K562 (cell line): Measurements from ENCODE around the gene EML5. TPM values are rescaled to one million over a fixed set of nuclear protein-coding genes. Genes with fewer than 3 reads are reported as not detected.

Experiments used
- ARHGAP35 ChIP-seq: fragments of 450-650 bp; IDR thresholded peaks from 2 replicates; pipeline ENCODE4 v1.6.1; 2018; ENCODE audit not compliant: partially characterized antibody
- CTBP1 ChIP-seq: fragments of 450-650 bp; IDR thresholded peaks from 2 replicates; pipeline ENCODE4 v1.6.1; 2016; ENCODE audit warnings: borderline replicate concordance
- ETV5 ChIP-seq: sonication (generic); formaldehyde crosslinking; IDR thresholded peaks from 2 replicates; pipeline ENCODE4 v1.4.0; 2020; ENCODE audit warnings: low read depth, mild to moderate bottlenecking, missing genetic modification reagents
- FOXJ3 ChIP-seq: sonication (generic); formaldehyde crosslinking; IDR thresholded peaks from 2 replicates; pipeline ENCODE4 v1.4.0; 2020; ENCODE audit warnings: mild to moderate bottlenecking, missing genetic modification reagents
- FUS ChIP-seq: fragments of 200-400 bp; formaldehyde crosslinking; optimal IDR thresholded peaks from 2 replicates; pipeline ENCODE3; 2017; ENCODE audit warnings: low read depth, low read length
- HNRNPH1 ChIP-seq: fragments of 200-400 bp; formaldehyde crosslinking; optimal IDR thresholded peaks from 2 replicates; pipeline ENCODE3; 2017; ENCODE audit warnings: low read depth, mild to moderate bottlenecking, low read length, moderate library complexity
- HNRNPLL ChIP-seq: fragments of 200-400 bp; formaldehyde crosslinking; IDR thresholded peaks from 2 replicates; pipeline ENCODE4 v1.6.1; 2017; ENCODE audit warnings: low read length, low read depth, mild to moderate bottlenecking; ENCODE audit not compliant: poor library complexity, severe bottlenecking
- LEF1 ChIP-seq: fragments of 450-650 bp; IDR thresholded peaks from 2 replicates; pipeline ENCODE4 v1.6.1; 2016; ENCODE audit warnings: mild to moderate bottlenecking
- MYC ChIP-seq, 2 experiments: fragments of 250-450 bp in 1 of 2; sonication (Bioruptor Pico) in 1 of 2; IDR thresholded peaks; 2 replicates each; pipeline versions ENCODE4 v1.5.1 to v1.6.1; 2012 to 2021; ENCODE audit warnings: low read depth in 2 of 2, borderline replicate concordance in 1 of 2, improper control_type of control experiment in 1 of 2, low read length in 1 of 2, mild to moderate bottlenecking in 1 of 2, moderate library complexity in 1 of 2
- NONO ChIP-seq, 2 experiments: fragments of 200-400 bp in 1 of 2; fragments of 450-650 bp in 1 of 2; formaldehyde crosslinking in 1 of 2; IDR thresholded peaks; 2 replicates each; pipeline ENCODE4 v1.6.1; 2017; ENCODE audit warnings: low read depth in 2 of 2, mild to moderate bottlenecking in 2 of 2, moderate library complexity in 2 of 2, low read length in 1 of 2
- POLR2H ChIP-seq: IDR thresholded peaks from 2 replicates; pipeline ENCODE4 v1.6.1; 2016; ENCODE audit warnings: missing genetic modification characterization, low read depth, mild to moderate bottlenecking, control low read depth, missing compliant biosample characterization, moderate library complexity
- PTBP1 ChIP-seq: fragments of 200-400 bp; formaldehyde crosslinking; IDR thresholded peaks from 2 replicates; pipeline ENCODE4 v1.6.1; 2017; ENCODE audit warnings: low read depth, low read length
- RBBP5 ChIP-seq: fragments of 200-600 bp; sonication (generic); IDR thresholded peaks from 2 replicates; pipeline ENCODE4 v1.6.1; 2012; ENCODE audit warnings: borderline replicate concordance, mild to moderate bottlenecking, low read length, control low read depth, inconsistent platforms; ENCODE audit not compliant: insufficient read depth, poor library complexity, severe bottlenecking
- RBFOX2 ChIP-seq: fragments of 200-400 bp; formaldehyde crosslinking; IDR thresholded peaks from 2 replicates; pipeline ENCODE4 v1.6.1; 2017; ENCODE audit warnings: low read depth, mild to moderate bottlenecking, low read length, moderate library complexity
- RFX5 ChIP-seq: IDR thresholded peaks from 2 replicates; pipeline ENCODE4 v1.6.1; 2011; ENCODE audit warnings: low read depth, mild to moderate bottlenecking, improper control_type of control experiment, low read length
- TAF7 ChIP-seq: fragments of 450-650 bp; IDR thresholded peaks from 2 replicates; pipeline ENCODE4 v1.6.1; 2016; ENCODE audit warnings: missing genetic modification characterization, missing compliant biosample characterization
- ZKSCAN3 ChIP-seq: fragments of 250-450 bp; sonication (Bioruptor Pico); IDR thresholded peaks from 2 replicates; pipeline ENCODE4 v1.4.0; 2020
- ZNF408 ChIP-seq: fragments of 250-450 bp; sonication (Bioruptor Pico); IDR thresholded peaks from 2 replicates; pipeline ENCODE4 v1.4.0; 2020; ENCODE audit warnings: low read depth, mild to moderate bottlenecking, moderate library complexity
- ZNF57 ChIP-seq: fragments of 450-650 bp; formaldehyde crosslinking; IDR thresholded peaks from 2 replicates; pipeline ENCODE4 v1.4.0; 2020; ENCODE audit warnings: mild to moderate bottlenecking, moderate library complexity
- ZNF707 ChIP-seq: fragments of 250-450 bp; sonication (Bioruptor Pico); conservative IDR thresholded peaks from 2 replicates; pipeline ENCODE4 v1.8.0; 2022; ENCODE audit warnings: inconsistent platforms, mild to moderate bottlenecking, moderate library complexity
- polyA plus RNA-seq, 8 experiments: library from polyadenylated mRNA; depleted of rRNA in 4 of 8; stranded (reverse) in 5 of 8; unstranded in 3 of 8; fragments of >200 nt; fragmentation: Nextera tagmentation in 2 of 8; fragmentation: Illumina TruSeq in 1 of 8; extraction: Ambion mirVana in 2 of 8; extraction: Trizol in 1 of 8; gene quantifications; 2 replicates each; pipeline versions ENCODE4 v1.2.1 to v1.2.3, GENCODE V29; 2011 to 2014; ENCODE audit warnings: inconsistent platforms in 1 of 8, missing spikeins in 1 of 8
- total RNA-seq, 7 experiments: library from RNA; depleted of rRNA in 6 of 7; stranded (reverse); fragments of >200 nt in 6 of 7; fragmentation: Illumina TruSeq in 2 of 7; extraction: Trizol in 2 of 7; gene quantifications; 2 replicates each; pipeline versions ENCODE4 v1.2.1 to v1.2.3, GENCODE V29; 2011 to 2021; ENCODE audit warnings: low replicate concordance in 1 of 7
- TF ChIP-seq, protein P1 (sequence below): sonication (generic); formaldehyde crosslinking; IDR thresholded peaks from 2 replicates; pipeline ENCODE4 v1.8.0; 2022; ENCODE audit warnings: missing genetic modification reagents, mild to moderate bottlenecking, moderate library complexity, borderline replicate concordance
- TF ChIP-seq, protein P2 (sequence below): fragments of 450-650 bp; IDR thresholded peaks from 2 replicates; pipeline ENCODE4 v1.6.1; 2018; ENCODE audit warnings: mild to moderate bottlenecking, low read depth; ENCODE audit not compliant: partially characterized antibody
- TF ChIP-seq, protein P3 (sequence below): fragments of 250-450 bp; sonication (Bioruptor Pico); IDR thresholded peaks from 2 replicates; pipeline ENCODE4 v1.8.0; 2021; ENCODE audit warnings: moderate library complexity, mild to moderate bottlenecking, inconsistent platforms

Gene EML5
- total and polyA plus RNA-seq, 9 of the 15 experiments (the other 6 are each of a cell fraction or from before 2014, with no cell fraction given) = 0.06 to 0.34 (median 0.22) TPM

DNA sequence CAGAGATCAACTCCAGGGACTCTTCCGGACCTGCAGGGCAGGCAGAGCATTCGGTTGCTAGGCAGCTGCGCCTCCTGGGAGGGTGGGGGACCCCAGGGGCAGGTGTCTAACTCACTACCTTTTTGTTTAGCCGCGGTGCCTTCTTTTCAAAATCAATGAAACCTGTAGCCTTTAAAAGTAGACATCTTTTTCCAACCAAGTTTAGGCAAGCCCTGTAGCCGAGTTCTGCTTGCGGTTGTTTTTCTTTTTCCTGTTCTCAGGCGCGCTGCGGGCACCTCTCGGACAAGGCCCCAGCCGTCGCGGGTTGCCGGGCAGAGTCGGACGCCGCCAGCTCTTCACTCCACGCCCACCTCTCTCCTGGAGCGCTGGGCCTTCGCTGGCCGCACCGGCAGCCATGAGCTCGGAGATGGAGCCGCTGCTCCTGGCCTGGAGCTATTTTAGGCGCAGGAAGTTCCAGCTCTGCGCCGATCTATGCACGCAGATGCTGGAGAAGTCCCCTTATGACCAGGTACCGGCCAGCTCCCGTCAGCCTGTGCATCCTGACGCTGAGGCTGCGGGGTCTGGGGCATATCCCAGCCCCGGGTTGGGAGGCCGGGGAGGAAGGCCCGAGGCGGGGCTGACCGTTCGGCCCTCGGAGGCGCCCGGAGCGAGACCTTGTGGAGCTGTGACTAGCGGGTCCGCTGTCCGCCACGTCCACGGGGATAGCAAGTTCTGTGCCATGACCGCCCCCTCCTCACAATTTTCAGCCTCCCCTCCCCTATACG is 31.7 kb upstream of the EML5 start, which contains the start of gene TTC8 (continued):
- peak; percentile 54 for TF ChIP-seq CTBP1
- TF ChIP-seq, protein P1, sequence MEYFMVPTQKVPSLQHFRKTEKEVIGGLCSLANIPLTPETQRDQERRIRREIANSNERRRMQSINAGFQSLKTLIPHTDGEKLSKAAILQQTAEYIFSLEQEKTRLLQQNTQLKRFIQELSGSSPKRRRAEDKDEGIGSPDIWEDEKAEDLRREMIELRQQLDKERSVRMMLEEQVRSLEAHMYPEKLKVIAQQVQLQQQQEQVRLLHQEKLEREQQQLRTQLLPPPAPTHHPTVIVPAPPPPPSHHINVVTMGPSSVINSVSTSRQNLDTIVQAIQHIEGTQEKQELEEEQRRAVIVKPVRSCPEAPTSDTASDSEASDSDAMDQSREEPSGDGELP = peak; percentile 47; the same call in 1 of the 2 replicates
- peak; percentile 94 for TF ChIP-seq RFX5
- 0 out of 2 replicates have a peak, but pooled peaks have one; percentile 47 for TF ChIP-seq TAF7 (tag)
- TF ChIP-seq FOXJ3 (CRISPR knock-in tag) = no peak
- TF ChIP-seq MYC (IDR thresholded peaks at IDR 0.05; ENCODE audit: low read depth, low read length) = 0 out of 2 replicates have a peak, but pooled peaks have one; percentile 21
- no peak for TF ChIP-seq MYC (CRISPR knock-in tag; IDR thresholded peaks at IDR 0.05; ENCODE audit: borderline replicate concordance, low read depth)
- TF ChIP-seq ETV5 (CRISPR knock-in tag) = no peak
- TF ChIP-seq LEF1 = no peak
- TF ChIP-seq POLR2H (tag) = peak; percentile 60
- TF ChIP-seq, protein P2, sequence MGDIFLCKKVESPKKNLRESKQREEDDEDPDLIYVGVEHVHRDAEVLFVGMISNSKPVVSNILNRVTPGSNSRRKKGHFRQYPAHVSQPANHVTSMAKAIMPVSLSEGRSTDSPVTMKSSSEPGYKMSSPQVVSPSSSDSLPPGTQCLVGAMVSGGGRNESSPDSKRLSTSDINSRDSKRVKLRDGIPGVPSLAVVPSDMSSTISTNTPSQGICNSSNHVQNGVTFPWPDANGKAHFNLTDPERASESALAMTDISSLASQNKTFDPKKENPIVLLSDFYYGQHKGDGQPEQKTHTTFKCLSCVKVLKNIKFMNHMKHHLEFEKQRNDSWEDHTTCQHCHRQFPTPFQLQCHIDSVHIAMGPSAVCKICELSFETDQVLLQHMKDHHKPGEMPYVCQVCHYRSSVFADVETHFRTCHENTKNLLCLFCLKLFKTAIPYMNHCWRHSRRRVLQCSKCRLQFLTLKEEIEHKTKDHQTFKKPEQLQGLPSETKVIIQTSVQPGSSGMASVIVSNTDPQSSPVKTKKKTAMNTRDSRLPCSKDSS = no peak
- TF ChIP-seq RBFOX2 = peak; percentile 87
- no peak for TF ChIP-seq ZNF707 (CRISPR knock-in tag)
- no peak for TF ChIP-seq FUS
- peak; percentile 53 for TF ChIP-seq HNRNPLL
- TF ChIP-seq ZNF57 (CRISPR knock-in tag) = no peak
- no peak for TF ChIP-seq PTBP1
- peak; percentile 74 for TF ChIP-seq RBBP5
- no peak for TF ChIP-seq ZNF408 (CRISPR knock-in tag)
- no peak for TF ChIP-seq NONO (IDR thresholded peaks at IDR 0.05; ENCODE audit: low read depth in 2 of 2, low read length in 1 of 2)
- no peak for TF ChIP-seq ARHGAP35
- TF ChIP-seq, protein P3, sequence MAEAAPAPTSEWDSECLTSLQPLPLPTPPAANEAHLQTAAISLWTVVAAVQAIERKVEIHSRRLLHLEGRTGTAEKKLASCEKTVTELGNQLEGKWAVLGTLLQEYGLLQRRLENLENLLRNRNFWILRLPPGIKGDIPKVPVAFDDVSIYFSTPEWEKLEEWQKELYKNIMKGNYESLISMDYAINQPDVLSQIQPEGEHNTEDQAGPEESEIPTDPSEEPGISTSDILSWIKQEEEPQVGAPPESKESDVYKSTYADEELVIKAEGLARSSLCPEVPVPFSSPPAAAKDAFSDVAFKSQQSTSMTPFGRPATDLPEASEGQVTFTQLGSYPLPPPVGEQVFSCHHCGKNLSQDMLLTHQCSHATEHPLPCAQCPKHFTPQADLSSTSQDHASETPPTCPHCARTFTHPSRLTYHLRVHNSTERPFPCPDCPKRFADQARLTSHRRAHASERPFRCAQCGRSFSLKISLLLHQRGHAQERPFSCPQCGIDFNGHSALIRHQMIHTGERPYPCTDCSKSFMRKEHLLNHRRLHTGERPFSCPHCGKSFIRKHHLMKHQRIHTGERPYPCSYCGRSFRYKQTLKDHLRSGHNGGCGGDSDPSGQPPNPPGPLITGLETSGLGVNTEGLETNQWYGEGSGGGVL (CRISPR knock-in tag) = no peak
- no peak for TF ChIP-seq HNRNPH1
- no peak for TF ChIP-seq ZKSCAN3 (CRISPR knock-in tag)
